HepG2 (cell line): Measurements from ENCODE around the gene FBXL12. TPM values are rescaled to one million over a fixed set of nuclear protein-coding genes. Genes with fewer than 3 reads are reported as not detected.

ENCODE experiments used
- ATAC-seq: fragments of 200-7000 bp; cut with Tn5 transposase; 3 replicates; pipeline ENCODE4 v1.9.1; 2020; ENCODE audit warnings: mild to moderate bottlenecking, moderate library complexity
- BruUV-seq: library from RNA; stranded (reverse); fragments of 400-500 nt; replicated peaks from 2 replicates; lab custom pipeline; 2021; lab: Mats Ljungman, UMichigan
- CTCF ChIA-PET: fragments of 300-600 bp; formaldehyde crosslinking; extraction: SDS; loops from one replicate; lab custom pipeline; 2021; ENCODE audit warnings: low total read pairs, inconsistent platforms, low intra/inter-chr PET ratio; lab: Yijun Ruan, JAX
- POLR2A ChIA-PET: fragments of 350-600 bp; sonication (Branson Sonifier 250); formaldehyde crosslinking; loops from one replicate; lab custom pipeline; 2020; ENCODE audit warnings: antibody characterized with exemption, inconsistent platforms; lab: Yijun Ruan, JAX
- DNase-seq: peaks from one replicate; pipeline ENCODE4 v3.0.0-alpha.2; 2015; ENCODE audit warnings: low spot score
- FAIRE-seq: peaks from 3 replicates; lab custom pipeline; 2011; peaks lifted over from hg19 to GRCh38; lab: Jason Lieb, UNC
- H2AFZ ChIP-seq: one replicate; pipeline ENCODE4 v1.6.1; 2011; ENCODE audit warnings: low read length, inconsistent platforms
- H3K27ac ChIP-seq: fragments of 300-600 bp; 3 replicates; pipeline ENCODE4 v1.8.0; 2011; ENCODE audit warnings: mixed run types, mild to moderate bottlenecking, mixed read lengths, low read length, inconsistent platforms; ENCODE audit not compliant: insufficient read depth; ENCODE audit errors: extremely low read length
- H3K27me3 ChIP-seq, 2 experiments: fragments of 200-600 bp in 1 of 2; 2 replicates in 1 of 2; 3 replicates in 1 of 2; pipeline versions ENCODE4 v1.6.0 to v1.8.0; 2011; ENCODE audit warnings: low read length in 2 of 2, mild to moderate bottlenecking in 2 of 2, moderate library complexity in 2 of 2, inconsistent platforms in 1 of 2; ENCODE audit not compliant: insufficient read depth in 2 of 2, control insufficient read depth in 1 of 2
- H3K36me3 ChIP-seq, 2 experiments: fragments of 200-600 bp in 1 of 2; replicated peaks in 1 of 2; 2 replicates in 1 of 2; 3 replicates in 1 of 2; pipeline versions ENCODE4 v1.5.1 to v1.8.0; 2011; ENCODE audit warnings: low read length in 2 of 2, inconsistent platforms in 1 of 2; ENCODE audit not compliant: insufficient read depth in 2 of 2, control insufficient read depth in 1 of 2
- H3K4me1 ChIP-seq: 2 replicates; pipeline ENCODE4 v1.5.1; 2012; ENCODE audit warnings: low read length, inconsistent platforms; ENCODE audit not compliant: insufficient read depth
- H3K4me2 ChIP-seq: 2 replicates; pipeline ENCODE4 v1.6.0; 2011; ENCODE audit warnings: low read depth, low read length, inconsistent platforms
- H3K4me3 ChIP-seq, 3 experiments: fragments of 200-600 bp in 1 of 3; sonication (generic), shearing (Covaris generic) in 1 of 3; replicated peaks in 1 of 3; 2 replicates each; pipeline ENCODE4 v1.5.1; 2011 to 2016; ENCODE audit warnings: low read length in 3 of 3, inconsistent platforms in 2 of 3, low read depth in 2 of 3, mild to moderate bottlenecking in 2 of 3, control low read depth in 1 of 3, mixed read lengths in 1 of 3; ENCODE audit not compliant: insufficient read depth in 1 of 3
- H3K79me2 ChIP-seq: one replicate; pipeline ENCODE4 v1.6.1; 2011; ENCODE audit warnings: low read length, inconsistent platforms; ENCODE audit not compliant: insufficient read depth
- H3K9ac ChIP-seq: 2 replicates; pipeline ENCODE4 v1.6.0; 2011; ENCODE audit warnings: mild to moderate bottlenecking, low read depth, low read length, inconsistent platforms; ENCODE audit not compliant: insufficient read depth
- H3K9me3 ChIP-seq: 2 replicates; pipeline ENCODE4 v1.5.1; 2012; ENCODE audit warnings: mild to moderate bottlenecking, low read length
- H4K20me1 ChIP-seq: 2 replicates; pipeline ENCODE4 v1.6.0; 2011; ENCODE audit warnings: inconsistent platforms, mild to moderate bottlenecking, low read length, moderate library complexity; ENCODE audit not compliant: insufficient read depth
- CHD2 ChIP-seq: IDR thresholded peaks from 2 replicates; pipeline ENCODE4 v1.6.1; 2011; ENCODE audit warnings: low read depth, low read length, improper control_type of control experiment
- ESRRA ChIP-seq: sonication (generic); formaldehyde crosslinking; IDR thresholded peaks from 2 replicates; pipeline ENCODE4 v1.5.1; 2020; ENCODE audit warnings: mild to moderate bottlenecking, low read depth, missing genetic modification reagents
- KLF15 ChIP-seq: sonication (generic); formaldehyde crosslinking; IDR thresholded peaks from 2 replicates; pipeline ENCODE4 v1.8.1; 2023; ENCODE audit warnings: borderline replicate concordance, mild to moderate bottlenecking, inconsistent platforms, missing genetic modification reagents, mixed read lengths
- MYPOP ChIP-seq: sonication (generic); formaldehyde crosslinking; IDR thresholded peaks from 2 replicates; pipeline ENCODE4 v1.8.1; 2023; ENCODE audit warnings: mild to moderate bottlenecking, moderate library complexity, missing genetic modification reagents
- PTBP1 ChIP-seq: fragments of 200-400 bp; formaldehyde crosslinking; IDR thresholded peaks from 2 replicates; pipeline ENCODE4 v1.6.1; 2018; ENCODE audit warnings: low read length, low read depth; ENCODE audit not compliant: poor library complexity, severe bottlenecking
- RFX5 ChIP-seq: IDR thresholded peaks from 2 replicates; pipeline ENCODE4 v1.6.1; 2011; ENCODE audit warnings: low read depth, low read length, improper control_type of control experiment
- SAFB2 ChIP-seq: sonication (generic); formaldehyde crosslinking; IDR thresholded peaks from 2 replicates; pipeline ENCODE4 v1.5.1; 2020; ENCODE audit warnings: missing genetic modification reagents, low read depth, mild to moderate bottlenecking, borderline replicate concordance
- SRSF1 ChIP-seq: fragments of 200-400 bp; formaldehyde crosslinking; optimal IDR thresholded peaks from 2 replicates; pipeline ENCODE3; 2017; ENCODE audit warnings: mild to moderate bottlenecking, low read depth, low read length, moderate library complexity
- ZMYM4 ChIP-seq: sonication (generic); formaldehyde crosslinking; IDR thresholded peaks from 2 replicates; pipeline ENCODE4 v1.8.1; 2023; ENCODE audit warnings: mild to moderate bottlenecking, missing genetic modification reagents
- ZNF18 ChIP-seq: sonication (generic); formaldehyde crosslinking; IDR thresholded peaks from 2 replicates; pipeline ENCODE4 v1.8.0; 2022; ENCODE audit warnings: mild to moderate bottlenecking, missing genetic modification reagents; ENCODE audit not compliant: insufficient replicate concordance
- ZNF280B ChIP-seq: sonication (generic); formaldehyde crosslinking; IDR thresholded peaks from 2 replicates; pipeline ENCODE4 v1.5.0; 2020; ENCODE audit warnings: missing genetic modification reagents, mild to moderate bottlenecking, borderline replicate concordance
- ZNF552 ChIP-seq: sonication (generic); formaldehyde crosslinking; IDR thresholded peaks from 2 replicates; pipeline ENCODE4 v1.9.0; 2022; ENCODE audit warnings: missing genetic modification reagents, mild to moderate bottlenecking, borderline replicate concordance
- ZNF629 ChIP-seq: sonication (generic); formaldehyde crosslinking; conservative IDR thresholded peaks from 2 replicates; pipeline ENCODE4 v1.5.0; 2020; ENCODE audit warnings: missing genetic modification reagents
- WGBS: methylation state at CpG from one replicate; pipeline ENCODE4 v1.1.6; 2017; ENCODE audit warnings: low lambda C conversion rate; 5-methylcytosine and 5-hydroxymethylcytosine counted together
- in situ Hi-C: cut with HindIII; loops from 2 replicates; pipeline ENCODE4 v1.10.0; 2017; ENCODE audit warnings: low pct_unique_long_range_greater_than_20kb; ENCODE audit not compliant: extremely low pct_ligation_motif_present
- intact Hi-C: fragments of 100-400 bp; cut with micrococcal nuclease; formaldehyde crosslinking; loops from one replicate; pipeline ENCODE4 v1.10.0; 2022; ENCODE audit not compliant: unreplicated experiment
- polyA plus RNA-seq, 8 experiments: library from polyadenylated mRNA; depleted of rRNA in 3 of 8; stranded (reverse) in 7 of 8; unstranded in 1 of 8; fragments of >200 nt; fragmentation: Illumina TruSeq in 4 of 8; extraction: Trizol in 4 of 8; gene quantifications; 2 replicates each; pipeline versions ENCODE4 v1.2.1 to v1.2.3, GENCODE V29; 2011 to 2016; ENCODE audit warnings: low read depth in 4 of 8, missing spikeins in 1 of 8, mixed read lengths in 1 of 8; ENCODE audit not compliant: insufficient read depth in 1 of 8
- total RNA-seq, 5 experiments: library from RNA; depleted of rRNA; stranded (reverse); fragments of >200 nt; fragmentation: Illumina TruSeq; extraction: Trizol; gene quantifications; 2 replicates each; pipeline ENCODE4 v1.2.3, GENCODE V29; 2016; ENCODE audit warnings: low read depth in 1 of 5
- TF ChIP-seq, protein P1 (sequence below): sonication (generic); formaldehyde crosslinking; IDR thresholded peaks from 2 replicates; pipeline ENCODE4 v1.4.0; 2020; ENCODE audit warnings: missing genetic modification reagents, borderline replicate concordance
- TF ChIP-seq, protein P2 (sequence below): sonication (generic); formaldehyde crosslinking; IDR thresholded peaks from 2 replicates; pipeline ENCODE4 v1.5.0; 2020; ENCODE audit warnings: missing genetic modification reagents
- TF ChIP-seq, protein P3 (sequence below): IDR thresholded peaks from 2 replicates; pipeline ENCODE4 v1.6.1; 2016

FBXL12 gene
- total and polyA plus RNA-seq, 2 of the 13 experiments (the other 11 are each of a cell fraction or from before 2014, with no cell fraction given) = 20.4 to 23.1 TPM

DNA sequence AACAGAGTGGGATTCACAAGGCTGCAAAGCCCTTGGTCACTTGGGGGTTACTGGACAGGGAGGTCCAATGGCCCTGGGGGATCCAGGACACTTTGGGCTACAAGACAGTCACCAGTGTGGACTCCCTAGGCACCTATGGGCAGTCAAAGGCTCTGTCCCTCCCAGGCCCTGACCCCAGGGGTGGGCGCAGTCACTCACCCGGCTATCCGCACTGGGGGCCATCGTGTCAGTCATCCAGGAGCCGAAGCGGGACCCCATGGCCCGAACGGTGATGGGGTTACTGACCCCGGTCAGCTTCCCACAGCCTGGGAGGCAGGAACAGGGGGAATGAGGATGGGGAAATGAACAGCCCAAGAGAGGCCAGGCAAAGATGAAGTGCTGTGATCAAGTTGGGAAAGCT is 37.7 kb upstream of the FBXL12 start:
- ATAC-seq = no peak

More for the DNA sequence above, 37.7 kb upstream of the FBXL12 start:
- no peak for DNase-seq
- ChIA-PET CTCF (no interaction called here), POLR2A (no interaction called here)
- no peaks in the 10 kb centered on the region for H3K36me3 ChIP-seq
- intact Hi-C loops = no loop called here
- no peaks in the 10 kb centered on the region for H3K79me2 ChIP-seq
- no peaks in the 10 kb centered on the region for H3K9me3 ChIP-seq
- no peak overlapping the region for H3K4me2 ChIP-seq
- TF ChIP-seq, protein P1, sequence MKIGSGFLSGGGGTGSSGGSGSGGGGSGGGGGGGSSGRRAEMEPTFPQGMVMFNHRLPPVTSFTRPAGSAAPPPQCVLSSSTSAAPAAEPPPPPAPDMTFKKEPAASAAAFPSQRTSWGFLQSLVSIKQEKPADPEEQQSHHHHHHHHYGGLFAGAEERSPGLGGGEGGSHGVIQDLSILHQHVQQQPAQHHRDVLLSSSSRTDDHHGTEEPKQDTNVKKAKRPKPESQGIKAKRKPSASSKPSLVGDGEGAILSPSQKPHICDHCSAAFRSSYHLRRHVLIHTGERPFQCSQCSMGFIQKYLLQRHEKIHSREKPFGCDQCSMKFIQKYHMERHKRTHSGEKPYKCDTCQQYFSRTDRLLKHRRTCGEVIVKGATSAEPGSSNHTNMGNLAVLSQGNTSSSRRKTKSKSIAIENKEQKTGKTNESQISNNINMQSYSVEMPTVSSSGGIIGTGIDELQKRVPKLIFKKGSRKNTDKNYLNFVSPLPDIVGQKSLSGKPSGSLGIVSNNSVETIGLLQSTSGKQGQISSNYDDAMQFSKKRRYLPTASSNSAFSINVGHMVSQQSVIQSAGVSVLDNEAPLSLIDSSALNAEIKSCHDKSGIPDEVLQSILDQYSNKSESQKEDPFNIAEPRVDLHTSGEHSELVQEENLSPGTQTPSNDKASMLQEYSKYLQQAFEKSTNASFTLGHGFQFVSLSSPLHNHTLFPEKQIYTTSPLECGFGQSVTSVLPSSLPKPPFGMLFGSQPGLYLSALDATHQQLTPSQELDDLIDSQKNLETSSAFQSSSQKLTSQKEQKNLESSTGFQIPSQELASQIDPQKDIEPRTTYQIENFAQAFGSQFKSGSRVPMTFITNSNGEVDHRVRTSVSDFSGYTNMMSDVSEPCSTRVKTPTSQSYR (CRISPR knock-in tag) = no peak
- no peak for TF ChIP-seq MYPOP (CRISPR knock-in tag)
- TF ChIP-seq SAFB2 (CRISPR knock-in tag) = no peak
- no peak for TF ChIP-seq ESRRA (CRISPR knock-in tag)
- TF ChIP-seq RFX5 = no peak
- no peak for TF ChIP-seq ZMYM4 (CRISPR knock-in tag)
- TF ChIP-seq, protein P2, sequence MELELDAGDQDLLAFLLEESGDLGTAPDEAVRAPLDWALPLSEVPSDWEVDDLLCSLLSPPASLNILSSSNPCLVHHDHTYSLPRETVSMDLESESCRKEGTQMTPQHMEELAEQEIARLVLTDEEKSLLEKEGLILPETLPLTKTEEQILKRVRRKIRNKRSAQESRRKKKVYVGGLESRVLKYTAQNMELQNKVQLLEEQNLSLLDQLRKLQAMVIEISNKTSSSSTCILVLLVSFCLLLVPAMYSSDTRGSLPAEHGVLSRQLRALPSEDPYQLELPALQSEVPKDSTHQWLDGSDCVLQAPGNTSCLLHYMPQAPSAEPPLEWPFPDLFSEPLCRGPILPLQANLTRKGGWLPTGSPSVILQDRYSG (CRISPR knock-in tag) = no peak
- TF ChIP-seq, protein P3, sequence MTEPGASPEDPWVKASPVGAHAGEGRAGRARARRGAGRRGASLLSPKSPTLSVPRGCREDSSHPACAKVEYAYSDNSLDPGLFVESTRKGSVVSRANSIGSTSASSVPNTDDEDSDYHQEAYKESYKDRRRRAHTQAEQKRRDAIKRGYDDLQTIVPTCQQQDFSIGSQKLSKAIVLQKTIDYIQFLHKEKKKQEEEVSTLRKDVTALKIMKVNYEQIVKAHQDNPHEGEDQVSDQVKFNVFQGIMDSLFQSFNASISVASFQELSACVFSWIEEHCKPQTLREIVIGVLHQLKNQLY (CRISPR knock-in tag) = no peak
- no peak for TF ChIP-seq CHD2
- no peak for TF ChIP-seq ZNF552 (CRISPR knock-in tag)
- no peak for TF ChIP-seq ZNF280B (CRISPR knock-in tag)
- TF ChIP-seq ZNF18 = no peak
- no peak for TF ChIP-seq ZNF629 (CRISPR knock-in tag)
- TF ChIP-seq SRSF1 = no peak
- no peak for TF ChIP-seq PTBP1
- no peak for TF ChIP-seq KLF15 (CRISPR knock-in tag)
- TF ChIP-seq, all 625 proteins: peak for 0
- H3K4me1 ChIP-seq = peaks cover 34% of the 10 kb centered on the region
- 95% methylated on average over 9 of the region's 9 CpGs for WGBS
- no peak overlapping the region for H2AFZ ChIP-seq
- no peak for FAIRE-seq
- no peak overlapping the region for H3K9ac ChIP-seq
- no peaks in the 10 kb centered on the region for H4K20me1 ChIP-seq
- in situ Hi-C loops = no loop called here
- H3K4me3 ChIP-seq = no peak overlapping the region
- BruUV-seq = no TSS peak
- H3K27ac ChIP-seq = no peak overlapping the region
- 0 out of 5 replicates have a peak, but pooled peaks cover 1 to 3% of the 10 kb centered on the region in 2 experiments for H3K27me3 ChIP-seq
